AG04450 (cell line): ENCODE results near the gene MND1. TPM values are rescaled to one million over a fixed set of nuclear protein-coding genes. Genes with fewer than 3 reads are reported as not detected.

Experiments used
- CTCF ChIA-PET: fragments of 300-600, 350-600 bp; formaldehyde crosslinking; extraction: SDS; loops from one replicate; lab custom pipeline; 2022; ENCODE audit warnings: antibody characterized with exemption, inconsistent platforms; lab: Charles Lee
- POLR2A ChIA-PET: fragments of 350-600 bp; formaldehyde crosslinking; extraction: SDS; loops from one replicate; lab custom pipeline; 2021; ENCODE audit warnings: antibody characterized with exemption, inconsistent platforms; lab: Yijun Ruan, JAX
- DNase-seq: peaks from one replicate; pipeline ENCODE4 v3.0.0-alpha.2; 2011; ENCODE audit warnings: low read depth, low spot score
- H3K27ac ChIP-seq: one replicate; pipeline ENCODE4 v1.5.1; 2012; ENCODE audit warnings: low read depth, low read length, control low read depth
- H3K27me3 ChIP-seq: one replicate; pipeline ENCODE4 v1.6.0; 2012; ENCODE audit warnings: low read length; ENCODE audit not compliant: control insufficient read depth, insufficient read depth
- H3K4me3 ChIP-seq: 2 replicates; pipeline ENCODE4 v1.5.1; 2011; ENCODE audit warnings: mild to moderate bottlenecking, low read depth, low read length, control low read depth
- H3K9me3 ChIP-seq: 2 replicates; pipeline ENCODE4 v1.5.1; 2012; ENCODE audit warnings: low read length; ENCODE audit not compliant: control insufficient read depth, insufficient read depth
- CTCF ChIP-seq: IDR thresholded peaks from 2 replicates; pipeline ENCODE4 v1.5.1; 2011; ENCODE audit warnings: low read depth, low read length, control low read depth, inconsistent platforms
- polyA plus RNA-seq: library from polyadenylated mRNA; depleted of rRNA; stranded (reverse); fragments of >200 nt; gene quantifications from 2 replicates; pipeline ENCODE4 v1.2.3, GENCODE V29; 2011

Gene MND1
- polyA plus RNA-seq, 1 experiment = 2.2 TPM

- CTCF ChIA-PET = no interaction called here
- no peak overlapping the region for H3K4me3 ChIP-seq
- no peak for TF ChIP-seq CTCF
- H3K27ac ChIP-seq = no peak overlapping the region
- DNase-seq = no peak
- POLR2A ChIA-PET = no interaction called here
- H3K9me3 ChIP-seq = no peaks in the 10 kb centered on the region
- no peaks in the 10 kb centered on the region for H3K27me3 ChIP-seq
Observed at GRCh38 chr4:153387981-153388380, 43.5 kb downstream of the MND1 start.

GRCh38 chr4:153393397-153393796 is 48.9 kb downstream of the MND1 start:
- DNase-seq = peak; percentile 50
- TF ChIP-seq CTCF = no peak
- Histone ChIP-seq H3K4me3 (no peak overlapping the region), H3K9me3 (no peaks in the 10 kb centered on the region), H3K27me3 (no peaks in the 10 kb centered on the region), H3K27ac (no peak overlapping the region)
- ChIA-PET POLR2A (no interaction called here), CTCF (interaction anchor here (0.9 to 1.5 kb wide), 4 partner anchors 47 to 180 kb away, joined by 3 to 7 read pairs (median 4); no protein-coding TSS in a partner anchor)

- H3K9me3 ChIP-seq = no peaks in the 10 kb centered on the region
- no peak for TF ChIP-seq CTCF
- H3K27ac ChIP-seq = no peak overlapping the region
- H3K27me3 ChIP-seq = no peaks in the 10 kb centered on the region
- CTCF ChIA-PET = no interaction called here
- no peak for DNase-seq
- H3K4me3 ChIP-seq = no peak overlapping the region
- POLR2A ChIA-PET = interaction anchor here (0.6 kb wide), 1 partner anchor 10 kb away, joined by 3 read pairs; no protein-coding TSS in a partner anchor
Observed at GRCh38 chr4:153394945-153395344, 50.5 kb downstream of the MND1 start.

- Histone ChIP-seq H3K4me3 (no peak overlapping the region), H3K9me3 (no peaks in the 10 kb centered on the region), H3K27ac (no peak overlapping the region), H3K27me3 (no peaks in the 10 kb centered on the region)
- CTCF ChIA-PET = no interaction called here
- no peak for TF ChIP-seq CTCF
- no peak for DNase-seq
- POLR2A ChIA-PET = no interaction called here
Observed at GRCh38 chr4:153398713-153399112, 54.2 kb downstream of the MND1 start.

GRCh38 chr4:153399358-153399757 is 54.9 kb downstream of the MND1 start:
- CTCF ChIA-PET = no interaction called here
- Histone ChIP-seq H3K27me3 (no peaks in the 10 kb centered on the region), H3K9me3 (no peaks in the 10 kb centered on the region), H3K27ac (no peak overlapping the region), H3K4me3 (no peak overlapping the region)
- TF ChIP-seq CTCF = no peak
- POLR2A ChIA-PET = no interaction called here
- DNase-seq = no peak
